HepG2 (cell line): Measurements from ENCODE around the gene NUAK1. TPM values are rescaled to one million over a fixed set of nuclear protein-coding genes. Genes with fewer than 3 reads are reported as not detected.

Experiments
- AGO2 ChIP-seq: fragments of 200-400 bp; formaldehyde crosslinking; optimal IDR thresholded peaks from 2 replicates; pipeline ENCODE3; 2017; ENCODE audit warnings: mild to moderate bottlenecking, low read depth, low read length, moderate library complexity
- FOXK2 ChIP-seq: fragments of 450-650 bp; IDR thresholded peaks from 2 replicates; pipeline ENCODE4 v1.6.1; 2016
- GATAD2A ChIP-seq: IDR thresholded peaks from 2 replicates; pipeline ENCODE4 v1.6.1; 2016
- HMGXB3 ChIP-seq: sonication (generic); formaldehyde crosslinking; IDR thresholded peaks from 2 replicates; pipeline ENCODE4 v1.4.0; 2020; ENCODE audit warnings: missing genetic modification reagents, borderline replicate concordance
- IRX3 ChIP-seq: sonication (generic); formaldehyde crosslinking; IDR thresholded peaks from 2 replicates; pipeline ENCODE4 v1.8.1; 2023; ENCODE audit warnings: mild to moderate bottlenecking, low read depth, missing genetic modification reagents, borderline replicate concordance
- LCORL ChIP-seq, 2 experiments: fragments of 450-650 bp in 1 of 2; sonication (generic) in 1 of 2; formaldehyde crosslinking in 1 of 2; IDR thresholded peaks; 2 replicates each; pipeline versions ENCODE4 v1.5.0 to v1.6.1; 2017 to 2020; ENCODE audit warnings: antibody characterized with exemption in 1 of 2, missing genetic modification reagents in 1 of 2
- POLR2AphosphoS5 ChIP-seq: IDR thresholded peaks from 2 replicates; pipeline ENCODE4 v1.6.1; 2012; ENCODE audit warnings: low read depth, low read length
- PPARG ChIP-seq: conservative IDR thresholded peaks from 2 replicates; pipeline ENCODE4 v1.6.1; 2016; ENCODE audit warnings: missing biosample characterization, missing genetic modification reagents
- REL ChIP-seq: sonication (generic); formaldehyde crosslinking; conservative IDR thresholded peaks from 2 replicates; pipeline ENCODE4 v1.8.0; 2022; ENCODE audit warnings: mild to moderate bottlenecking, missing genetic modification reagents, moderate library complexity
- SAP130 ChIP-seq: IDR thresholded peaks from 2 replicates; pipeline ENCODE4 v1.6.1; 2016; ENCODE audit warnings: low read depth
- ZC3H13 ChIP-seq: sonication (generic); formaldehyde crosslinking; IDR thresholded peaks from 2 replicates; pipeline ENCODE4 v1.8.1; 2023; ENCODE audit warnings: mild to moderate bottlenecking, missing genetic modification reagents, moderate library complexity
- ZKSCAN1 ChIP-seq: fragments of 150-350 bp; IDR thresholded peaks from 2 replicates; pipeline ENCODE4 v1.6.1; 2014; ENCODE audit warnings: low read length
- ZNF205 ChIP-seq: IDR thresholded peaks from 2 replicates; pipeline ENCODE4 v1.6.1; 2018; ENCODE audit warnings: missing biosample characterization, missing genetic modification reagents
- ZNF343 ChIP-seq: sonication (generic); formaldehyde crosslinking; IDR thresholded peaks from 2 replicates; pipeline ENCODE4 v1.4.0; 2020; ENCODE audit warnings: mild to moderate bottlenecking, missing genetic modification reagents
- ZNF557 ChIP-seq: sonication (generic); formaldehyde crosslinking; IDR thresholded peaks from 2 replicates; pipeline ENCODE4 v1.4.0; 2020; ENCODE audit warnings: missing genetic modification reagents
- ZNF629 ChIP-seq: sonication (generic); formaldehyde crosslinking; conservative IDR thresholded peaks from 2 replicates; pipeline ENCODE4 v1.5.0; 2020; ENCODE audit warnings: missing genetic modification reagents
- ZNF687 ChIP-seq: sonication (generic); formaldehyde crosslinking; IDR thresholded peaks from 2 replicates; pipeline ENCODE4 v1.5.1; 2020; ENCODE audit warnings: mild to moderate bottlenecking, missing genetic modification reagents, moderate library complexity
- ZNF704 ChIP-seq: sonication (generic); formaldehyde crosslinking; IDR thresholded peaks from 2 replicates; pipeline ENCODE4 v1.8.1; 2023; ENCODE audit warnings: mild to moderate bottlenecking, inconsistent platforms, moderate library complexity, missing genetic modification reagents, borderline replicate concordance
- ZNF713 ChIP-seq: sonication (generic); formaldehyde crosslinking; IDR thresholded peaks from 2 replicates; pipeline ENCODE4 v1.4.0; 2020; ENCODE audit warnings: mild to moderate bottlenecking, missing genetic modification reagents
- polyA plus RNA-seq, 8 experiments: library from polyadenylated mRNA; depleted of rRNA in 3 of 8; stranded (reverse) in 7 of 8; unstranded in 1 of 8; fragments of >200 nt; fragmentation: Illumina TruSeq in 4 of 8; extraction: Trizol in 4 of 8; gene quantifications; 2 replicates each; pipeline versions ENCODE4 v1.2.1 to v1.2.3, GENCODE V29; 2011 to 2016; ENCODE audit warnings: low read depth in 4 of 8, missing spikeins in 1 of 8, mixed read lengths in 1 of 8; ENCODE audit not compliant: insufficient read depth in 1 of 8
- total RNA-seq, 5 experiments: library from RNA; depleted of rRNA; stranded (reverse); fragments of >200 nt; fragmentation: Illumina TruSeq; extraction: Trizol; gene quantifications; 2 replicates each; pipeline ENCODE4 v1.2.3, GENCODE V29; 2016; ENCODE audit warnings: low read depth in 1 of 5

The NUAK1 gene
- total and polyA plus RNA-seq, 2 of the 13 experiments (the other 11 are each of a cell fraction or from before 2014, with no cell fraction given) = 1.7 to 1.9 TPM

- TF ChIP-seq GATAD2A (CRISPR knock-in tag) (0 out of 2 replicates have a peak, but pooled peaks have one; percentile 10), ZNF704 (no peak), LCORL (IDR thresholded peaks at IDR 0.05) (no peak), LCORL (CRISPR knock-in tag; IDR thresholded peaks at IDR 0.05) (no peak), REL (CRISPR knock-in tag) (0 out of 2 replicates have a peak, but pooled peaks have one; percentile 35), FOXK2 (no peak), SAP130 (peak; percentile 10; the same call in 1 of the 2 replicates), POLR2AphosphoS5 (no peak; the same call in 1 of the 2 replicates), PPARG (no peak), AGO2 (peak; percentile 79), ZNF629 (CRISPR knock-in tag) (no peak), ZNF687 (CRISPR knock-in tag) (peak; percentile 45), ZNF713 (CRISPR knock-in tag) (no peak), ZKSCAN1 (no peak), HMGXB3 (no peak), ZNF205 (CRISPR knock-in tag) (no peak), ZC3H13 (CRISPR knock-in tag) (no peak), IRX3 (CRISPR knock-in tag) (no peak), ZNF557 (CRISPR knock-in tag) (no peak), ZNF343 (CRISPR knock-in tag) (no peak)
Measured at GRCh38 chr12:106139422-106140171, 843 bp upstream of the NUAK1 start (continued).
